PC-9 (cell line): ENCODE data around the gene PTTG2. TPM values are rescaled to one million over a fixed set of nuclear protein-coding genes. Genes with fewer than 3 reads are reported as not detected.
A peak's percentile ranks its signal among the peaks of the same experiment; 100 is the strongest.

Experiments used
- BruUV-seq: library from RNA; stranded (reverse); fragments of 400-500 nt; replicated peaks from 2 replicates; lab custom pipeline; 2021; lab: Mats Ljungman, UMichigan
- CTCF ChIA-PET: fragments of 300-600 bp; sonication (Branson Sonifier 250); formaldehyde crosslinking; loops from one replicate; lab custom pipeline; 2022; ENCODE audit warnings: antibody characterized with exemption; lab: Charles Lee
- POLR2A ChIA-PET: fragments of 300-600 bp; sonication (Branson Sonifier 250); formaldehyde crosslinking; loops from one replicate; lab custom pipeline; 2022; ENCODE audit warnings: antibody characterized with exemption; ENCODE audit not compliant: unreplicated experiment; lab: Charles Lee
- DNase-seq, 2 experiments: peaks; one replicate each; pipeline versions ENCODE4 v3.0.0 to v3.0.0-alpha.2; 2015 to 2022; ENCODE audit warnings: mixed read lengths in 1 of 2
- H2AFZ ChIP-seq: fragments of 200-600 bp; sonication (generic); 2 replicates; pipeline ENCODE4 v1.8.1; 2017; ENCODE audit warnings: antibody characterized with exemption
- H3F3A ChIP-seq: fragments of 200-600 bp; sonication (generic); 2 replicates; pipeline ENCODE4 v1.8.1; 2017; ENCODE audit warnings: antibody characterized with exemption, mild to moderate bottlenecking, low read depth; ENCODE audit not compliant: insufficient read depth
- H3K27ac ChIP-seq: fragments of 200-600 bp; sonication (generic); 2 replicates; pipeline ENCODE4 v1.6.1; 2016; ENCODE audit warnings: mixed run types
- H3K27me3 ChIP-seq: fragments of 200-600 bp; sonication (generic); 2 replicates; pipeline ENCODE4 v1.6.1; 2016; ENCODE audit warnings: low read depth, mixed run types; ENCODE audit not compliant: insufficient read depth
- H3K36me3 ChIP-seq: fragments of 200-600 bp; sonication (generic); 2 replicates; pipeline ENCODE4 v1.6.1; 2016; ENCODE audit warnings: low read depth, mixed run types
- H3K4me1 ChIP-seq: fragments of 200-600 bp; sonication (generic); replicated peaks from 2 replicates; pipeline ENCODE4 v1.6.1; 2016; ENCODE audit warnings: mixed run types; ENCODE audit not compliant: insufficient read depth
- H3K4me2 ChIP-seq: fragments of 200-600 bp; sonication (generic); 2 replicates; pipeline ENCODE4 v1.6.1; 2017; ENCODE audit warnings: mixed run types
- H3K4me3 ChIP-seq: fragments of 200-600 bp; sonication (generic); 2 replicates; pipeline ENCODE4 v1.6.1; 2016; ENCODE audit warnings: mixed run types
- H3K79me2 ChIP-seq: fragments of 200-600 bp; sonication (generic); 2 replicates; pipeline ENCODE4 v1.6.1; 2017; ENCODE audit warnings: low read depth, mixed run types
- H3K9me2 ChIP-seq: fragments of 200-600 bp; sonication (generic); 2 replicates; pipeline ENCODE4 v1.8.1; 2017; ENCODE audit warnings: mild to moderate bottlenecking; ENCODE audit not compliant: insufficient read depth
- H3K9me3 ChIP-seq: fragments of 200-600 bp; sonication (generic); 2 replicates; pipeline ENCODE4 v1.8.1; 2016; ENCODE audit warnings: low read depth; ENCODE audit not compliant: insufficient read depth
- H4K20me1 ChIP-seq: fragments of 200-600 bp; sonication (generic); 2 replicates; pipeline ENCODE4 v1.8.1; 2017; ENCODE audit not compliant: insufficient read depth
- CTCF ChIP-seq: fragments of 200-600 bp; sonication (generic); conservative IDR thresholded peaks from 2 replicates; pipeline ENCODE4 v1.6.1; 2017; ENCODE audit warnings: mixed run types, antibody characterized with exemption, mild to moderate bottlenecking, moderate library complexity
- EZH2 ChIP-seq: fragments of 200-600 bp; sonication (generic); IDR thresholded peaks from 2 replicates; pipeline ENCODE4 v1.8.0; 2017; ENCODE audit warnings: antibody characterized with exemption, low read depth
- intact Hi-C: fragments of 100-400 bp; cut with micrococcal nuclease; formaldehyde crosslinking; loops from one replicate; pipeline ENCODE4 v1.10.0; 2022; ENCODE audit not compliant: unreplicated experiment
- total RNA-seq: library from RNA; stranded (reverse); gene quantifications from 2 replicates; pipeline ENCODE4 v1.2.3, GENCODE V29; 2021

The PTTG2 gene
- total RNA-seq, 1 experiment from 2014 or later = 0.55 TPM

DNA sequence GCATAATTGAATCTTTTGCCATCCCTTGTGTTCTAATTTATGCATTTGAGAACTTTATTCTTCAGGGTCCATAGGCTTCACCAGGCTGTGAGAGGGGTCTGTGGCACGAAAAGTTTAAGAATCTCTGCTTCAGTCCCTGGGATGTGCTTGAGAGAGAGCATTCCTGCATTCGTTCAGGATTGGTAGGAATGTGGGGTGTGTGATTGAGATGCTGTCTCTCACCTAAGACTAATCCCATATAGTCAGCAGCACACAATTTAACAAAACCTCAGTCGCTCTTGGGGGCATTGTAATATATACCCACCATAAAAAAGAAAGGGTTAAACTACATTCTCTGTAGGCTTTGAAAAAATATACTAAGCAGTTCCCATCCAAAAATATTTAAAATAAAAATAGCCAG lies 41.7 kb downstream of the PTTG2 start:
- no peak for DNase-seq
- Histone ChIP-seq H3F3A (peaks cover 4% of the 10 kb centered on the region; the same call in 1 of the 2 replicates), H3K4me1 (peaks cover 14% of the 10 kb centered on the region), H3K79me2 (peaks cover 29% of the 10 kb centered on the region), H3K9me2 (no peaks in the 10 kb centered on the region), H3K4me3 (no peak overlapping the region), H3K9me3 (no peaks in the 10 kb centered on the region), H3K27me3 (no peaks in the 10 kb centered on the region), H4K20me1 (no peaks in the 10 kb centered on the region), H3K27ac (no peak overlapping the region), H3K36me3 (no peaks in the 10 kb centered on the region), H3K4me2 (no peak overlapping the region), H2AFZ (no peak overlapping the region)
- ChIA-PET CTCF (no interaction called here), POLR2A (no interaction called here)
- no TSS peak for BruUV-seq
- intact Hi-C loops = no loop called here
- TF ChIP-seq EZH2 (no peak), CTCF (no peak)

DNA sequence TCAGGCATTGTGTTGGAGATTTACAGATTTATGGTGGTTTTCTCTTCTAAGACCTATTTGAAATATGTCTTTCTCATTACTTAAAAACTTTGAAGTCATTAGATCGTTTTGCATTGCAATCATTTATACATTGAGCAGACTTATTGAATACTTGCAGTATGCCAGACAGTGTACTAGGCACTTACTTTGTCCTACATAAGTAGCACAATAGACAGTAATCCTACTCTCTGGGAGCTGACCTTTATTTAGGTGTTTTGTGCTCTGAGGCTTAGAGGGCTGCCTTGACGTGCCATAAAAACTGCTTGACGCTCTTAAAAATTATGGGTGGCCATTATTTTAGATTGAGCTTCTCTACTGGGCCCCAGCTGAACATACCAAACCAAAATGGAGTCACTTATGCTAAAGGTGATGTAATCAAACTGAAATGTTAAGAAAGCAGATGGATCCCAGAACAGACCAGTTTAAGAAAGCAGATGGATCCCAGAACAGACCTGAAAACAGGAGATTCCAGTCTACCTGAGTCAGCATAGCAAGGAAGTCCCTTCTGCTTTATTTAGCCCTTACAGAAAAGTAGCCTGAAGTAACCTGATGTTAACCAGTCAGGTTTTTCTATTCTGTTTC lies 42.4 kb downstream of the PTTG2 start:
- peaks cover 29% of the 10 kb centered on the region for H3K79me2 ChIP-seq
- H3K4me1 ChIP-seq = peaks cover 14% of the 10 kb centered on the region
- no TSS peak for BruUV-seq
- no peaks in the 10 kb centered on the region for H3K27me3 ChIP-seq
- TF ChIP-seq CTCF = no peak
- no peak for TF ChIP-seq EZH2
- no peak overlapping the region for H3K4me3 ChIP-seq
- intact Hi-C loops = no loop called here
- no peak overlapping the region for H2AFZ ChIP-seq
- CTCF ChIA-PET = no interaction called here
- peak in 1 of 2 experiments; percentile 40 for DNase-seq
- no peaks in the 10 kb centered on the region for H3K9me2 ChIP-seq
- H3K27ac ChIP-seq = peak overlapping the region; percentile 73
- POLR2A ChIA-PET = no interaction called here
- H3K4me2 ChIP-seq = no peak overlapping the region
- H3K36me3 ChIP-seq = no peaks in the 10 kb centered on the region
- no peaks in the 10 kb centered on the region for H4K20me1 ChIP-seq
- H3F3A ChIP-seq = peaks cover 4% of the 10 kb centered on the region; the same call in 1 of the 2 replicates
- no peaks in the 10 kb centered on the region for H3K9me3 ChIP-seq

GRCh38 chr4:38003102-38003501 lies 42.9 kb downstream of the PTTG2 start:
- Histone ChIP-seq H3K36me3 (no peaks in the 10 kb centered on the region), H3K4me1 (peaks cover 14% of the 10 kb centered on the region), H3K4me2 (no peak overlapping the region), H3F3A (peaks cover 4% of the 10 kb centered on the region; the same call in 1 of the 2 replicates), H3K4me3 (no peak overlapping the region), H3K27ac (peak overlapping the region; percentile 73), H3K9me2 (no peaks in the 10 kb centered on the region), H2AFZ (no peak overlapping the region), H3K27me3 (no peaks in the 10 kb centered on the region), H3K79me2 (peaks cover 25% of the 10 kb centered on the region), H3K9me3 (no peaks in the 10 kb centered on the region), H4K20me1 (no peaks in the 10 kb centered on the region)
- ChIA-PET POLR2A (no interaction called here), CTCF (no interaction called here)
- no TSS peak for BruUV-seq
- DNase-seq = no peak
- TF ChIP-seq EZH2 = no peak
- no peak for TF ChIP-seq CTCF
- intact Hi-C loops = no loop called here
